HG02642 (cell line): ENCODE data around the gene IFT20.

Experiments used
- ATAC-seq: cut with Tn5 transposase; IDR thresholded peaks from one replicate; pipeline ENCODE4 v1.9.1; 2021; ENCODE audit warnings: mild to moderate bottlenecking; ENCODE audit not compliant: unreplicated experiment, poor library complexity

IFT20 gene

GRCh38 chr17:28338056-28338768 is 2.9 kb upstream of the IFT20 start:
- no peak for ATAC-seq

GRCh38 chr17:28335959-28336871 is 943 bp upstream of the IFT20 start:
- no peak for ATAC-seq

GRCh38 chr17:28334666-28335200 is 539 bp downstream of the IFT20 start:
- no peak for ATAC-seq

- no peak for ATAC-seq
Measured at GRCh38 chr17:28334171-28334570, 1.1 kb downstream of the IFT20 start.

- no peak for ATAC-seq
Measured at GRCh38 chr17:28333083-28333746, 2.1 kb downstream of the IFT20 start.

- ATAC-seq = no peak
Measured at GRCh38 chr17:28331891-28332420, 3.3 kb downstream of the IFT20 start.

- ATAC-seq = no peak
Measured at GRCh38 chr17:28330671-28331070, 4.6 kb downstream of the IFT20 start.

- ATAC-seq = no peak
Measured at GRCh38 chr17:28328325-28328724, 6.9 kb downstream of the IFT20 start.

- no peak for ATAC-seq
Measured at GRCh38 chr17:28327709-28328108, 7.6 kb downstream of the IFT20 start.

GRCh38 chr17:28327031-28327607 is 8.2 kb downstream of the IFT20 start:
- ATAC-seq = no peak

- ATAC-seq = no peak
Measured at GRCh38 chr17:28326114-28326513, 9.2 kb downstream of the IFT20 start.

GRCh38 chr17:28325211-28325610 is 10.1 kb downstream of the IFT20 start:
- no peak for ATAC-seq

- ATAC-seq = no peak
Measured at GRCh38 chr17:28324781-28325180, 10.5 kb downstream of the IFT20 start.

- ATAC-seq = no peak
Measured at GRCh38 chr17:28324267-28324745, 11.0 kb downstream of the IFT20 start.

- no peak for ATAC-seq
Measured at GRCh38 chr17:28320215-28321061, 14.8 kb downstream of the IFT20 start.

GRCh38 chr17:28319598-28319935 is 15.7 kb downstream of the IFT20 start:
- no peak for ATAC-seq

GRCh38 chr17:28318759-28319597 is 16.3 kb downstream of the IFT20 start, which contains the start of gene TMEM97:
Gene TMEM97, plus strand, starts transcription at chr17:28319200. Its CDS starts 40 bp downstream, at chr17:28319240.
- peak; percentile 96 for ATAC-seq
